GM19351 (cell line): ENCODE results near the gene BMERB1.

Experiments
- ATAC-seq: cut with Tn5 transposase; IDR thresholded peaks from one replicate; pipeline ENCODE4 v1.9.1; 2021; ENCODE audit warnings: mild to moderate bottlenecking, moderate library complexity; ENCODE audit not compliant: unreplicated experiment

BMERB1 gene

DNA sequence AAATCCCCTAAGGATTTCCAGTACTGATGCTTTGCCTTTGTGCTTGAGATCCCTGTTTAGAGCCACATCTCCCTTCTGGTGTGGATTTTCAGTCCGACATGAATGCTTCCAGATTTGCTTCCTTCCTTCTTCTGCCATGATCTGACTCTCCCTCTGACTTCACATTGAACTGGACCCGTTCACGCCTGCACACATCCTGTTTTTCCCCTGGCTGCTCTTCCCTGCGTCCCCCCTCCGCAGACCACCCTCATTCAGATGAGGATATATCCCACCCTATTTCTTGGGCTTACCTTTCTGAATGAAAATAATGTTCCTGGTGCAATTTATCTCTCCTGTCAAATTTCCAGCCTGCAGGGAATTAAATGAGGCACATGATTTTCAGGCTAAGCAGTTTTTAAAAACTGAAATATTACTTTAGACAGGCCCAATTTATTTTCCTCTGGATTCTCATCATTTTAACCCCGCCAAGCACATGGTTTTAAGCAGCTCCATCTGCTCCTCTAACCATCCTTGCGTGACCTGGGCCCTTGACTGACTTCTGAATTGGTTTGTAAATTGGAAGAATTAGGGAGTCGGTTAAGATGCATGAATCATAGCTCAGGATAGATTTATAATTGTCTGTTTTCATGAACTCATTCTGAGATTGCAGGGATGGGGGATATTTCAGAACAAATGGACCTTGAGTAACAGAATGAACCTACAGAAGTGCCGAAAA, 59.2 kb downstream of the BMERB1 start:
- ATAC-seq = no peak

DNA sequence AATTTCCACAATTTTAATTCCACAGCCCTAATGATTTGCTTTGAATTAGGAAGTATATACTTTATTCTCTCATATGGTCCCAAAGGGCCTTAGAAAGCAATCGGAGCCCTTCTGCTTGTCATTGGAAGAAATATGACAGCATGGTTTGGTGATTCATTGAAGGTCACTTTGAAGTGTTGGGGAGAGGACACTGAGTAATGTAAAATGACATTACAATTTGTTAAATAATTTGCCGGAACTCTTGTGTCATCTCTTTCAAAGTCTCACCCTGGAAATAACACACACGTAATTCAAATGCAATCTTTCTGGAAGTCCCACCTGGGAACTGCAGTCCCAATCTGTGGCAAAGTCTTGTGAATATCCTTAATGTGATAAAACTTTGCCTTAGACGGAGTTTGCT, 59.8 kb downstream of the BMERB1 start:
- no peak for ATAC-seq

DNA sequence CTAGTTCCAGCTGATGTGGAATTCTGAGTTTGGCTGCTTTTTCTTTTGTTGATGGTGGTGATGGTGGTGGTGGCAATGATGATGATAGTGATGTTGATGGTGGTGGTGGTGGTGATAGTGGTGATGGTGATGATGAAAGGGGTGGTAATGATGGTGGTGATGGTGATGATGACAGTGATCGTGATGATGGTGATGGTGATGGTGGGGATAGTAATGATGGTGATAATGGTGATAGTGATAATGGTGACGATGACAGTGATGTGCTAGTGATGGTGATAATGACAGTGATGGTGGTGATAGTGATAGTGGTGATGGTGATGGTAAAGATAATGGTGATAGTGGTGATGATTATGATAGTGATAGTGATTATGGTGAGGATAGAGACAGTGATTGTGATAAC, 61.5 kb downstream of the BMERB1 start:
- ATAC-seq = no peak

GRCh38 chr16:15498427-15499175, 64.2 kb downstream of the BMERB1 start:
- ATAC-seq = no peak

DNA sequence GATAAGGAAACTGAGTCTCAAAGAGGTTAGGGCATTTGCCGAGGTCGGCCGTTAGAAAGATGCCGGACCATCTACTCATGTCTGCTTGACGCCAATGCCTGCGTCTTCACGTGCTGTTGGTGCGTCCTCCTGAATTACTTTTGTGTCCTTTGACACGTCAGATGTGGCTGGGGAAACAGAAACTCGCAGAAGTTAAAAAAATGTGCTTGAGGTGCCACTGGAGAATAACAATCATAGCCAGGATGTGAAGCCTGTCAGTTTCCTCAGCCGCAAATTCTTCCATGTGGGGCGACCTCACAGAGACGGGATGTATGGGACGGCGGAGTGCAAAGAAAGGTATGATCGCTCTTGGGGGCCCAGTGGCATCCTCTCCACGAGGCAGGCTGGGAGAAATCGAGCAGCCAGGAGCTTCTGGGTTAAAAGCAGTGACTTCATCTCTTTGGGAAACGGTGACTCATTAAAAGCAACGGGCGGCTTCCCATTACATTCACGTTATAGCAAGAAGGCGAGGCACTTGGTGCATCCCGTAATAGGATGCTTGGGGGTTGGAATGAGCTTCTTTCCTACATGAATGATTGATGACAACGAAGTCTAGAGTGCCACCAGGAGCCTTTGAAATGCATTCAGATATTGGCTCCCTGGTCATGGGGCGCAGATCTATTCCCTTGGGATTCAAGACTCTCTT, 67.8 kb downstream of the BMERB1 start:
- no peak for ATAC-seq

DNA sequence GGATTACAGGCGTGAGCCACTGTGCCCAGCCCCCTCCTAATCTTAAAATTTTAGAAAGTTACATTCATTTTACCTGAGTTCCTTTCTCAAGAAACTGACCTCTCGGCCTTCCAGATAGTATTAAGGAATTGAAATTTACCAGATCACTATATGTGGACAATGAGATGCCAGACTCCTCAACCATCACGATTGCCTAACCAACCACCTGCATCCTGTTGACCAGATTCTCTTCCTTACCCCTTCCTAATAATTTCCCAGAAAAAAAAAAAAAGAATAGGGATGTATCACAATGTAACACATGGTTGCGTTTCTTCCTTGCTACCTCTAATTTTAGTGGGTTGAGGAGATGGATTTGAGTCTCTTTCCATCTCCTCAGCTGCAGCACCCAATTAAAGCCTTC, 72.1 kb downstream of the BMERB1 start:
- no peak for ATAC-seq

DNA sequence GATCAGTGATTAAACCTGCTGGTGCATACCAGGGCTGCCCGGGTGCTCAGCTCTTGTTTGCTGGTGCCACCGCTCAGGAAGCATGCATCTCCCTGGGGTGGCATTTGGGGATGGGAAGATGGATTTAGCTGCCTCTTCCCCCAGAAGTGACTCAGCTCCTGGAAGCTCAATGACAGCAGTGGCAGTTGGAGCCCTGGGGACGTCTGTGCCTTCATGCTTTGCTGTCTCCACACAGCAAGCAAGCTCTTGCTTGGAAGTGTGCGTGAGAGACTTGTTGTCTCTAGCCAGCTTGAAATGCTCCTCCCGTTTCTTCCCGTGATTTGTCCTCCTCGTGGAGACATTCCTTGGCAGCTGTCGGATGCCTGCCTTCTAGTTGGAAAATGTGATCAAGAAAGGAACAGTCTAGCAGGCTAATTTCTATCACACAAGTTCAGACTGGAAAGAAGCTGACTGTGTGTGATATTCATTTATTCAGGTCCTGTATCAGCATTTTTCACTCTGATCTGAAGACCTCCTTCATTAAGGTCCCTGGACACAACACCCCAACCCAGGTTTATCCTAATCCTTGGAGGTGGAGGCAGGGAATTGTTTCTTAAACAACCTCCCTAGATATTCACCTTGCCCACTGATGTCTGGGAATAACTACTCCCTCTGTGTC, 73.0 kb downstream of the BMERB1 start:
- no peak for ATAC-seq

DNA sequence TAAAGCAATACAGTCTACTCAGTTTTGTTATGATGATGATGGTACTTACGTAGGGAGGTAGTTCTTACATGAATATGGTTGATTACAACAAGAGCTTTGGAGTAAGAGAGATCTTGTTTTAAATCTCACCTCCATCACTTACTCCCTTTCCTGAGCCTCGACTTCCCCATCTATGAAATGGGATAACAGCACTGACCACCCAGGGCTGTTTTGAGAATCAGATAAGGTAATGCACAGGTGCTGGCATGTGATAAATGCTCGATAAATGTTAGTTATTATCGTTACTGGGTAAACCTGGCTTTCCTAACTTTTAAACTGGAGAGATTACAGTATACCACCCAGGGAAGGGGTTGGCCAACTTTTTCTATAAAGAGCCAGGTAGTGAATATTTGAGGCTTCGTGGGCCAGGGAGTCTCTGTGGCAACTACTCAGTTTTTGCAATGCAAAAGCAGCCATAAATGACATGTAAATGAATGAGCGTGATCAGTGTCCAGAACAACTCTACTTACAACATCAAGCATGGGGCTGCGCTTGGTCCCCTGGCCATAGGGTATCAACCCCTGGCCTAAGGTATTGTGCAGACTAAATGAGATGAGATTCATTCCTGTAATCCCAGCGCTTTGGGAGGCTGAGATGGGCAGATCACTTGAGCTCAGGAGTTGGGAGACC, 73.7 kb downstream of the BMERB1 start:
- ATAC-seq = no peak

GRCh38 chr16:15509051-15509592, 74.7 kb downstream of the BMERB1 start:
- no peak for ATAC-seq

- no peak for ATAC-seq
Observed at GRCh38 chr16:15509593-15510535, 75.5 kb downstream of the BMERB1 start.

- no peak for ATAC-seq
Observed at GRCh38 chr16:15510992-15511391, 76.6 kb downstream of the BMERB1 start.

DNA sequence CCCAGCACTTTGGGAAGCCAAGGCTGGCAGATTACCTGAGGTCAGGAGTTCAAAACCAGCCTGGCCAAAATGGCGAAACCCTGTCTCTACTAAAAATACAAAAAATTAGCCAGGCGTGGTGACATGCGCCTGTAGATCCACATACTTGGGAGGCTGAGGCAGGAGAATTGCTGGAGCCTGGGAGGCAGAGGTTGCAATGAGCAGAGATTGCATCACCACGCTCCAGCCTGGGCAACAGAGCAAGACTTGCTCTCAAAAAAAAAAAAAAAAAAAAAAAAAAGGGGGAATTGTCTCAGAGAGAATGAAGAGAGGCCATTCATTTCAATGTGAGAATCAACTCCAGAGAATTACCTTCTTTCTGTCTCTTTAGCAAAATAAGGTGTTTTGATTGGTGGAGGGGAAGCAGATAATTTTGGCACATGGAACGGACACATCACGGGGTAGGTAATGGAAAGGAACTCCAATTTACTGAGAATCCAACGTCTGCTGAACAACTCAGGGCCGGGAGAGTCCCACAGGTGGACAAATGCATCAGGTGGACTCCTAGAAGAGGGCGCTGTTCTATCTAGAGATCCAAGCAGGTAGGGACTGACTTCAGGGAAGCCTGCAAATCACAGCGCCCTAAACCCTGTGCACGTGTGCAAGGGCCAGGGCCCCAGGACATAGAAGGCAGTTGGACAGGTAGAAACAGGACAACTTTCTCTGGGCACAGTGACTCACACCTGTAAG, 77.5 kb downstream of the BMERB1 start:
- ATAC-seq = no peak

DNA sequence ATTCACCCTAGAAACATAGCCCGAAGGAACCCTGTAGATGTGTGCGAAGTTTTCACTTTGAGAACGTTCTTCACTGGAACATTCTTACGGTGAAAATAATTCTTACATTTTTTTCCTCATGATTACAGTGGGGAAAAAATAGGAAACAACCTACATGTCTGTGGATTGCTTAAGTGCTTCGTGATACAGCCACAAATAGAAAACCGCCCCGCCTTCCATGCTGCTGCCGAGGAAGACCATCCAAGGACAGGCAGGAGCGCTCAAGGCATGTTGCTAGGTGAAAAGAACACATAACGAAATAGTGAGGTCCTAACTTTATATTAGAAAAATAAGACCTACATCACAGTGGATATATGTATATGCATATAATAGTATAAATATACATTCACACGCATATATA, 78.8 kb downstream of the BMERB1 start:
- ATAC-seq = no peak

DNA sequence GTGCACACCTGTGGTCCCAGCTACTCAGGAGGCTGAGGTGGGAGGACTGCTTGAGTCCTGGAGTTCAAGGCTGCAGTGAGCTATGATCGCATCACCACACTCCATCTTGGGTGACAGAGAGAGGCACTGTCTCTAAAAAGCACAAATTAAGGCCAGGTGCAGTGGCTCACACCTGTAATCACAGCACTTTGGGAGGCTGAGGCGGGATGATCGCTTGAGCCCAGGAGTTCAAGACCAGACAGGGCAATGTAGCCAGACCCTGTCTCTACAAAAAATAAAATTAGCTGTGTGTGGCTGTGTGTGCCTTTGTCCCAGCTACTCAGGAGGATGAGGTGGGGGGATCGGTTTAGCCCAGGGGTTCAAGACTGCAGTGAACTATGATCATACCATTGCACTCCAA, 81.6 kb downstream of the BMERB1 start:
- no peak for ATAC-seq

GRCh38 chr16:15516609-15517008, 82.2 kb downstream of the BMERB1 start:
- ATAC-seq = no peak

DNA sequence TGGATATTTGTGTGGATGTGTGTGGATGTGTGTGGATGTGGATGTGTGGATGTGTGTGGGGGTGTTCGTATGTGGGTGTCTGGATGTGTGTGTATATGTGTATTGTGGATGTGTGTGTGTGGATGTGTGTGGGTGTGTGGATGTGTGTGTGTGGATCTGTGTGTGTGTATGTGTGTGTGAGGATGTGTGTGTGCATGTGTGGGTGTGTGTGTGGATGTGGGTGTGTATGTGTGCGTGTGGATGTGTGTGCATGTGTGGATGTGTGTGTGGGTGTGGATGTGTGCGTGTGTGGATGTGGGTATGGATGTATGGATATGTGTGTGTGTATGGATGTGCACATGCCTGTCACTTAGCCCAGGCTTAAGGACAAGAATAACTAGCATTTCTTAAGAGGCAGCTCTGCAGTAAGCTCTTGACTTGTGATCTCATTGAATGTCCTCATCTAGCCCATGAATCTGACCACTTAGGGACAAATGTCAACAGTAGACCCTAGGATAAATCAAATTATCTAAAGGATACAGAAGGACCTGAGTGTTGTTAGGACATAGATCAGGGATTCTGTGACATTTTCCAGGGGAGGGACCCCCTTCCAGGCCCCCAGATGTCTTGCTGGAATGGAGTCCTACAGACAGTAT, 83.5 kb downstream of the BMERB1 start:
- no peak for ATAC-seq

DNA sequence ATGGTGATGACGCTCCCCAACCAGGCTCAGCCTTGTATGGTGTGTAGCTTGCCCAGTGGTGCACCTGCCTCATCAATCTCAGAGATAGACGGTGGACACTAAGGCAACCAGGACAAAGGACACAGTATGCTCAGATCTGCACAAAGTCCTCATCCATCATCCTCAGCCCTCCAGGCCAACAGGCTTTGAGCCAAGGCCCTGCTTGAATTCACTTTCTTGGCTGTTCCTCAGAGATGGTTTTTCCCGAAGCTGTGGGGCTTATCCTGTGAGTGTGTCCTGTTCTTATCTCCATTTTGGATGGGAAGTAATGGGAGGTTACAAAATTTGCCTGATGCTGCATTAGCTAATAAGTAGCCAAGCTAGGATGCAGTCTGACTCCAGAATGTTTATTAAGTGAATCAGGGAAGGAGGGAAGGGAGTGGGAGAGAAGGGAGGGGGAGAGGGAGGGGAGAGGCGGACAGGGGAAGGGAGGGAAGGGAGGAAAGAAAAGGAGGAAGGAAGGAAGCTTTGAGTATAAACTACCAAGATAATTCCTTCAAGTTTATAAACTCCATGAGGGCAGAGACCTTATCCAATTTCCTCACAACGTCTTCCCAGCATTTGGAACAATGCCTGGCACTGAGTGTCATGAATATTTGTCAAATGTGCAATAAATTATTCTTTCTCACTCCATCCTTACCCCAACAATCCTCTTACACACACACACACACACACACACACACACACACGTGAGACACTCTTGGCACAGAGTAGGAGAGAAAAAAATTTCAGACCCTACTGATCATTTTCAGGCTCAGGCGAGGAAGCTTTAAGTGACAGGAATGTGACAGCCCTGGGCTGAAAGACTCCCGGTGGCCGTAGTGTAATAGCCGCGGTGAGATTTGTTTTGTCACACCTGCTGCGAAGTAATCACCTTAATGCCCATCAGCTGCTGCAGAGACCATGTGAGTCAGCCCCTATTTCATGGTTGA, 84.3 kb downstream of the BMERB1 start:
- no peak for ATAC-seq
